Hematopoietic multipotent progenitor cell treated with erythropoietin and hydrocortisone succinate and interleukin-3 and kit ligand, for 15 days (in vitro differentiated cells): ENCODE results near the gene CYP1A1.

ENCODE experiments used
- DNase-seq: peaks from one replicate; pipeline ENCODE4 v3.0.0-alpha.2; 2015; ENCODE audit warnings: low spot score

CYP1A1 gene

GRCh38 chr15:74692327-74692726 lies 33.0 kb downstream of the CYP1A1 start:
- no peak for DNase-seq

GRCh38 chr15:74683758-74684157 lies 41.6 kb downstream of the CYP1A1 start:
- no peak for DNase-seq

- DNase-seq: no peak
Measured at GRCh38 chr15:74682954-74683353, 42.4 kb downstream of the CYP1A1 start.

GRCh38 chr15:74680456-74680855 lies 44.9 kb downstream of the CYP1A1 start:
- no peak for DNase-seq

GRCh38 chr15:74676801-74677200 lies 48.5 kb downstream of the CYP1A1 start:
- DNase-seq: no peak

GRCh38 chr15:74674161-74674560 lies 51.2 kb downstream of the CYP1A1 start:
- no peak for DNase-seq

- no peak for DNase-seq
Measured at GRCh38 chr15:74669627-74670026, 55.7 kb downstream of the CYP1A1 start.
